B cell (primary cell): ENCODE measurements around the gene OSBPL1A. TPM values are rescaled to one million over a fixed set of nuclear protein-coding genes. Genes with fewer than 3 reads are reported as not detected.

ENCODE experiments used
- ATAC-seq: fragments of 200-7000 bp; cut with Tn5 transposase; one replicate; pipeline ENCODE4 v1.10.0; 2021; ENCODE audit warnings: low read depth, mild to moderate bottlenecking, moderate number of reproducible peaks, moderate library complexity
- CTCF ChIA-PET: fragments of 350-600 bp; sonication (Branson Sonifier 250); formaldehyde crosslinking; loops from one replicate; lab custom pipeline; 2021; ENCODE audit warnings: antibody characterized with exemption, inconsistent platforms; lab: Charles Lee
- POLR2A ChIA-PET: fragments of 350-600 bp; sonication (Branson Sonifier 250); formaldehyde crosslinking; loops from one replicate; lab custom pipeline; 2021; ENCODE audit warnings: antibody characterized with exemption; lab: Charles Lee
- DNase-seq: peaks from one replicate; pipeline ENCODE4 v3.0.0; 2013
- H2AFZ ChIP-seq: 2 replicates; pipeline ENCODE4 v1.6.1; 2012; ENCODE audit warnings: mild to moderate bottlenecking, low read depth, low read length; ENCODE audit not compliant: insufficient read depth, poor library complexity, severe bottlenecking
- H3K27ac ChIP-seq, 2 donors: 1 replicate in 1 of 2; 2 replicates in 1 of 2; pipeline ENCODE4 v1.5.1; 2012 to 2013; ENCODE audit warnings: low read length in 2 of 2, mild to moderate bottlenecking in 2 of 2, moderate library complexity in 1 of 2
- H3K27me3 ChIP-seq, 4 experiments: fragments of 200-600 bp in 1 of 4; sonication (generic) in 1 of 4; replicated peaks in 1 of 4; 1 replicate in 2 of 4; 2 replicates in 2 of 4; pipeline versions ENCODE4 v1.6.1 to v1.7.0; 2013 to 2016; ENCODE audit warnings: low read length in 3 of 4, mild to moderate bottlenecking in 2 of 4, mixed read lengths in 1 of 4, moderate library complexity in 1 of 4; ENCODE audit not compliant: insufficient read depth in 4 of 4, control insufficient read depth in 3 of 4; ENCODE audit errors: control extremely low read depth in 1 of 4
- H3K36me3 ChIP-seq, 2 experiments: replicated peaks in 1 of 2; 1 replicate in 1 of 2; 2 replicates in 1 of 2; pipeline versions ENCODE4 v1.6.1 to v1.7.1; 2013; ENCODE audit warnings: low read length in 1 of 2; ENCODE audit not compliant: insufficient read depth in 2 of 2, control insufficient read depth in 1 of 2; ENCODE audit errors: control extremely low read depth in 1 of 2, extremely low read depth in 1 of 2
- H3K4me1 ChIP-seq, 2 donors: fragments of 200-600 bp in 1 of 2; sonication (generic) in 1 of 2; 1 replicate in 1 of 2; 2 replicates in 1 of 2; pipeline versions ENCODE4 v1.5.1 to v1.6.1; 2013 to 2017; ENCODE audit warnings: low read length in 2 of 2; ENCODE audit not compliant: control insufficient read depth in 2 of 2, insufficient read depth in 2 of 2
- H3K4me2 ChIP-seq: replicated peaks from 2 replicates; pipeline ENCODE3; 2012; ENCODE audit warnings: mild to moderate bottlenecking, low read depth, low read length; ENCODE audit not compliant: poor library complexity, severe bottlenecking
- H3K4me3 ChIP-seq, 5 experiments: fragments of 200-600 bp in 1 of 5; sonication (generic) in 1 of 5; 1 replicate in 3 of 5; 2 replicates in 2 of 5; pipeline versions ENCODE4 v1.5.1 to v1.7.0; 2011 to 2016; ENCODE audit warnings: low read length in 4 of 5, mild to moderate bottlenecking in 4 of 5, low read depth in 2 of 5, control low read depth in 1 of 5, moderate library complexity in 1 of 5; ENCODE audit not compliant: insufficient read depth in 1 of 5; ENCODE audit errors: control extremely low read depth in 1 of 5, extremely low read depth in 1 of 5
- H3K79me2 ChIP-seq: fragments of 200-600 bp; sonication (generic); one replicate; pipeline ENCODE4 v1.6.0; 2016; ENCODE audit warnings: low read length; ENCODE audit not compliant: control insufficient read depth, insufficient read depth
- H3K9ac ChIP-seq: fragments of 200-600 bp; sonication (generic); 2 replicates; pipeline ENCODE4 v1.6.1; 2017; ENCODE audit warnings: mild to moderate bottlenecking, low read length, moderate library complexity
- H3K9me3 ChIP-seq, 3 donors: one replicate each; pipeline versions ENCODE4 v1.6.1 to v1.7.1; 2013; ENCODE audit warnings: low read length in 2 of 3; ENCODE audit not compliant: control insufficient read depth in 2 of 3, insufficient read depth in 1 of 3; ENCODE audit errors: control extremely low read depth in 1 of 3
- H4K20me1 ChIP-seq: 2 replicates; pipeline ENCODE4 v1.6.0; 2012; ENCODE audit warnings: mild to moderate bottlenecking, low read length; ENCODE audit not compliant: insufficient read depth, control insufficient read depth, poor library complexity, severe bottlenecking
- H3K27ac Mint-ChIP-seq: one replicate; pipeline ENCODE4 v1.8.0; 2021; ENCODE audit warnings: mixed read lengths
- H3K27me3 Mint-ChIP-seq: one replicate; pipeline ENCODE4 v1.8.0; 2021; ENCODE audit warnings: mixed read lengths
- H3K4me1 Mint-ChIP-seq: one replicate; pipeline ENCODE4 v1.8.0; 2021; ENCODE audit warnings: mixed read lengths
- H3K4me3 Mint-ChIP-seq: one replicate; pipeline ENCODE4 v1.8.0; 2021; ENCODE audit warnings: mixed read lengths
- H3K9me3 Mint-ChIP-seq: one replicate; pipeline ENCODE4 v1.8.0; 2022; ENCODE audit warnings: mixed read lengths; ENCODE audit not compliant: insufficient read depth
- CTCF ChIP-seq: fragments of 200-600 bp; IDR thresholded peaks from one replicate; pipeline ENCODE4 v1.8.0; 2022; ENCODE audit warnings: antibody characterized with exemption, mild to moderate bottlenecking
- EZH2 ChIP-seq: IDR thresholded peaks from 2 replicates; pipeline ENCODE4 v1.6.1; 2012; ENCODE audit warnings: borderline replicate concordance, low read depth, mild to moderate bottlenecking, moderate library complexity, low read length; ENCODE audit not compliant: insufficient read depth, poor library complexity, severe bottlenecking
- WGBS: methylation state at CpG from one replicate; pipeline ENCODE4 v1.1.5; 2013; ENCODE audit warnings: missing lambda C conversion rate; ENCODE audit not compliant: insufficient coverage; 5-methylcytosine and 5-hydroxymethylcytosine counted together
- intact Hi-C: fragments of 100-400 bp; cut with micrococcal nuclease; formaldehyde crosslinking; loops from one replicate; pipeline ENCODE4 v1.10.0; 2022
- polyA plus RNA-seq: library from polyadenylated mRNA; depleted of rRNA; stranded (reverse); fragments of >200 nt; gene quantifications from 2 replicates; pipeline ENCODE4 v1.2.3, GENCODE V29; 2012
- total RNA-seq, 2 donors: library from RNA; stranded (reverse); fragments of 120-200 nt in 1 of 2; gene quantifications; 1 replicate in 1 of 2; 2 replicates in 1 of 2; pipeline versions ENCODE4 v1.2.3 to v1.2.4, GENCODE V29; 2013 to 2022

Gene OSBPL1A
- total and polyA plus RNA-seq, 2 donors (not counting 1 experiment from before 2014, with no cell fraction given) = 0.57 to 0.86 TPM

GRCh38 chr18:24370120-24370519 lies 27.5 kb downstream of the OSBPL1A start:
- Histone ChIP-seq H3K27ac (no peak overlapping the region), H3K79me2 (no peaks in the 10 kb centered on the region), H3K4me3 (no peak overlapping the region), H3K27me3 (no peaks in the 10 kb centered on the region), H3K9ac (no peak overlapping the region), H3K4me1 (no peaks in the 10 kb centered on the region), H2AFZ (no peak overlapping the region), H3K9me3 (no peaks in the 10 kb centered on the region), H4K20me1 (no peaks in the 10 kb centered on the region), H3K36me3 (no peaks in the 10 kb centered on the region), H3K4me2 (no peak overlapping the region)
- POLR2A ChIA-PET = interaction anchor here (0.6 kb wide), 1 partner anchor 42 kb away, joined by 3 read pairs; no protein-coding TSS in a partner anchor
- Mint-ChIP-seq H3K27ac (no peak overlapping the region), H3K4me3 (no peak overlapping the region), H3K4me1 (no peaks in the 10 kb centered on the region), H3K27me3 (peaks cover 10% of the 10 kb centered on the region), H3K9me3 (no peaks in the 10 kb centered on the region)
- CTCF ChIA-PET = interaction anchor here (1.7 to 2.6 kb wide), 3 partner anchors 9 to 119 kb away, joined by 5 to 9 read pairs (median 6); no protein-coding TSS in a partner anchor
- WGBS = 97% methylated on average over 4 of the region's 4 CpGs
- intact Hi-C loops = no loop called here
- TF ChIP-seq EZH2 = no peak
- no peak for DNase-seq
- no peak for ATAC-seq

GRCh38 chr18:24369426-24369825 lies 28.2 kb downstream of the OSBPL1A start:
- Histone ChIP-seq H3K79me2 (no peaks in the 10 kb centered on the region), H2AFZ (no peak overlapping the region), H4K20me1 (no peaks in the 10 kb centered on the region), H3K36me3 (no peaks in the 10 kb centered on the region), H3K4me2 (no peak overlapping the region), H3K27ac (no peak overlapping the region), H3K4me3 (no peak overlapping the region), H3K9me3 (no peaks in the 10 kb centered on the region), H3K4me1 (no peaks in the 10 kb centered on the region), H3K27me3 (no peaks in the 10 kb centered on the region), H3K9ac (no peak overlapping the region)
- Mint-ChIP-seq H3K9me3 (no peaks in the 10 kb centered on the region), H3K27me3 (peaks cover 10% of the 10 kb centered on the region), H3K4me1 (no peaks in the 10 kb centered on the region), H3K27ac (no peak overlapping the region), H3K4me3 (no peak overlapping the region)
- CTCF ChIA-PET = interaction anchor here (1.7 to 2.6 kb wide), 3 partner anchors 8 to 120 kb away, joined by 5 to 9 read pairs (median 6); no protein-coding TSS in a partner anchor
- ATAC-seq (no peak), DNase-seq (no peak)
- intact Hi-C loops = no loop called here
- TF ChIP-seq CTCF (no peak), EZH2 (no peak)
- POLR2A ChIA-PET = no interaction called here
- WGBS = 57% methylated on average over 1 of the region's 1 CpG
